Kidney capillary endothelial cell (primary cell): ENCODE measurements around the gene DOLPP1.

Source experiments
- DNase-seq: peaks from one replicate; pipeline ENCODE4 v3.0.0-alpha.2; 2018; ENCODE audit warnings: low spot score

Gene DOLPP1

GRCh38 chr9:129139233-129139992, 58.5 kb downstream of the DOLPP1 start:
- DNase-seq, result peak; percentile 90

DNA sequence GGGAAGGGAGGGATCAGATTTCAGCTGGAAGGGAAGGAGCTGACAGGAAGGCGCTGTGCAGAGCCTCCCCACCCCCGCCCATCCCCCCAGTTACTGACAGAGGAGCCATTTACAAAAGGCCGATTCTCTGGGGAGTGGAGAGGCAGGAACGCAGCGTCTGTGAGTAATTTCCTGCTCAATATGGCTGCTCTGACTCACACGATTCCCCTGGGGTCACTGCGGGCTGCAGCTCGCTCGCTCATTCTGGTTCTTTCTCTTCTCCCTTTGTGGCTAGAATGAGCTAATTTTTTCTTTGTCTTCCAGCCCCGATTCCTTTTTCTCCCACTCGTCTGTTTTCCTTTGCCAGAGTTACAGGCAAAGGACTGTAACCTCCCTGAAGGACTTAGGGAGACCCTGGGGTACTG, 59.1 kb downstream of the DOLPP1 start:
- peak; percentile 99 for DNase-seq
